Breast epithelium (tissue), 4 donors: ENCODE data around the gene GNS. TPM values are rescaled to one million over a fixed set of nuclear protein-coding genes. Genes with fewer than 3 reads are reported as not detected.

Experiments
- DNase-seq, 2 donors: peaks; one replicate each; pipeline ENCODE4 v3.0.0-alpha.2; 2019; ENCODE audit warnings: low spot score in 2 of 2
- H3K27ac ChIP-seq, 2 donors: fragments of 200-600 bp; sonication (generic) in 1 of 2; one replicate each; pipeline ENCODE4 v1.5.1; 2016 to 2019; ENCODE audit warnings: mild to moderate bottlenecking in 1 of 2
- H3K27me3 ChIP-seq, 2 donors: fragments of 200-600 bp; sonication (generic) in 1 of 2; one replicate each; pipeline versions ENCODE4 v1.5.1 to v1.6.0; 2017 to 2019; ENCODE audit warnings: control low read depth in 1 of 2, mild to moderate bottlenecking in 1 of 2
- H3K36me3 ChIP-seq: fragments of 200-600 bp; one replicate; pipeline ENCODE4 v1.5.1; 2019
- H3K4me1 ChIP-seq, 2 donors: fragments of 200-600 bp; sonication (generic); one replicate each; pipeline ENCODE4 v1.5.1; 2016 to 2019; ENCODE audit warnings: control low read depth in 1 of 2
- H3K4me3 ChIP-seq, 3 donors: fragments of 200-600 bp; sonication (generic); 1 replicate in 2 of 3; 2 replicates in 1 of 3; pipeline ENCODE4 v1.5.1; 2016 to 2019; ENCODE audit warnings: mild to moderate bottlenecking in 3 of 3, moderate library complexity in 2 of 3
- H3K9me3 ChIP-seq, 2 donors: fragments of 200-600 bp; sonication (generic) in 1 of 2; one replicate each; pipeline ENCODE4 v1.5.1; 2016 to 2019; ENCODE audit warnings: control low read depth in 1 of 2
- POLR2A ChIP-seq: fragments of 450-650 bp; IDR thresholded peaks from one replicate; pipeline ENCODE4 v1.6.1; 2016; ENCODE audit warnings: antibody characterized with exemption, mild to moderate bottlenecking, moderate library complexity
- POLR2AphosphoS5 ChIP-seq, 3 donors: sonication (generic); formaldehyde crosslinking; IDR thresholded peaks; one replicate each; pipeline ENCODE4 v1.6.1; 2017; ENCODE audit warnings: antibody characterized with exemption in 3 of 3
- intact Hi-C: fragments of 100-400 bp; cut with DNase I; formaldehyde crosslinking; loops from one replicate; pipeline ENCODE4 v1.15.1; 2023; ENCODE audit warnings: low total_unique reads
- total RNA-seq, 3 donors: library from RNA; depleted of rRNA; stranded (reverse); fragments of >200 nt; gene quantifications; one replicate each; pipeline ENCODE4 v1.1.0, GENCODE V29; 2016
- TF ChIP-seq, protein P1 (sequence below), 3 donors: fragments of 450-650 bp; IDR thresholded peaks; one replicate each; pipeline ENCODE4 v1.5.1; 2016 to 2017; ENCODE audit warnings: antibody characterized with exemption in 3 of 3, mild to moderate bottlenecking in 3 of 3, moderate library complexity in 3 of 3

The GNS gene
- total RNA-seq, 3 donors from 2014 or later: 94.4 to 250 (median 98.6) TPM

DNA sequence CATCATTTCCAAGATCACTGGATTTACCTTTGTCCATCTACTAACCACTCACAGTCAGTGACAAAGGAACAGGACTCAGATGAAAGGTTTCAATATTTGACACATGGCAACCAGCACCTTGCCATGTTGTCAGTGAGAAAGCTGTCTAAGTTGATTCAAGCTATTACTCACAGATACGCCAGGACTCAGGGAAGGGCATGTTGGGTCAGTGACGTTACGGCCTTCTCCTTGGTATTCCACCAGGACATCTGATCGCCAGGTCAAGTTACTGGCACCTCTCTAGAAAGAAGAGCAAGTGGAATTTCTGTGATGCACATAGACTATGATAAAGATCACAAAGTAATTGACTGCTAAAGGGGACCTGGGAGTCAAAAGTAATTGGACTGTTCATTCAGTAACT lies 36.4 kb downstream of the GNS start:
- Histone ChIP-seq H3K9me3 (no peaks in the 10 kb centered on the region), H3K27me3 (no peaks in the 10 kb centered on the region), H3K27ac (no peak overlapping the region), H3K4me1 (no peaks in the 10 kb centered on the region), H3K4me3 (no peak overlapping the region), H3K36me3 (peaks cover 8% of the 10 kb centered on the region)
- no peak for DNase-seq
- intact Hi-C loops: no loop called here
- no peak for TF ChIP-seq POLR2AphosphoS5 (IDR thresholded peaks at IDR 0.05)
- TF ChIP-seq, protein P1, sequence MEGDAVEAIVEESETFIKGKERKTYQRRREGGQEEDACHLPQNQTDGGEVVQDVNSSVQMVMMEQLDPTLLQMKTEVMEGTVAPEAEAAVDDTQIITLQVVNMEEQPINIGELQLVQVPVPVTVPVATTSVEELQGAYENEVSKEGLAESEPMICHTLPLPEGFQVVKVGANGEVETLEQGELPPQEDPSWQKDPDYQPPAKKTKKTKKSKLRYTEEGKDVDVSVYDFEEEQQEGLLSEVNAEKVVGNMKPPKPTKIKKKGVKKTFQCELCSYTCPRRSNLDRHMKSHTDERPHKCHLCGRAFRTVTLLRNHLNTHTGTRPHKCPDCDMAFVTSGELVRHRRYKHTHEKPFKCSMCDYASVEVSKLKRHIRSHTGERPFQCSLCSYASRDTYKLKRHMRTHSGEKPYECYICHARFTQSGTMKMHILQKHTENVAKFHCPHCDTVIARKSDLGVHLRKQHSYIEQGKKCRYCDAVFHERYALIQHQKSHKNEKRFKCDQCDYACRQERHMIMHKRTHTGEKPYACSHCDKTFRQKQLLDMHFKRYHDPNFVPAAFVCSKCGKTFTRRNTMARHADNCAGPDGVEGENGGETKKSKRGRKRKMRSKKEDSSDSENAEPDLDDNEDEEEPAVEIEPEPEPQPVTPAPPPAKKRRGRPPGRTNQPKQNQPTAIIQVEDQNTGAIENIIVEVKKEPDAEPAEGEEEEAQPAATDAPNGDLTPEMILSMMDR (IDR thresholded peaks at IDR 0.05): no peak
- no peak for TF ChIP-seq POLR2A

DNA sequence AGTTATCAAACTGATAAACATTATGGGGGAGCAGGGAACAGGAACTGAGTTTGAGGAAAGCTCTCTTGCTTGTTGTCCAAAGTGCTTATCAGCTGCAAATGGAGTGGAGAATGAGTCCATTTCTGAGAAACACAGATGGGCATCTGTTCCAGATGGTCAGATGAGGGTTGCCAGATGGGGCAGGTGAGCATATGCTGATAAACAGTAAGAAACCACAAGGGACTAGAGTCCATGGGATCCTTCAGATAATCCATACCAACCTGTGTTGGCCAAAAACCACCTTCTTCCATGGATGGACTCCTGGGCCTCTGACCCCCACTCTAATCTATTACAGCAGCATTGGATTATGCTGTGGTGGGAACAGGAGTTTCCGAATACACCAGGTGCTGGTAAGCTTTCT lies 38.3 kb downstream of the GNS start:
- intact Hi-C loops: no loop called here
- H3K9me3 ChIP-seq: no peaks in the 10 kb centered on the region
- no peak overlapping the region for H3K4me3 ChIP-seq
- DNase-seq: no peak
- H3K36me3 ChIP-seq: peaks cover 8% of the 10 kb centered on the region
- TF ChIP-seq, protein P1 (IDR thresholded peaks at IDR 0.05): no peak
- TF ChIP-seq POLR2A: no peak
- TF ChIP-seq POLR2AphosphoS5 (IDR thresholded peaks at IDR 0.05): no peak
- no peaks in the 10 kb centered on the region for H3K4me1 ChIP-seq
- H3K27ac ChIP-seq: no peak overlapping the region
- H3K27me3 ChIP-seq: no peaks in the 10 kb centered on the region

DNA sequence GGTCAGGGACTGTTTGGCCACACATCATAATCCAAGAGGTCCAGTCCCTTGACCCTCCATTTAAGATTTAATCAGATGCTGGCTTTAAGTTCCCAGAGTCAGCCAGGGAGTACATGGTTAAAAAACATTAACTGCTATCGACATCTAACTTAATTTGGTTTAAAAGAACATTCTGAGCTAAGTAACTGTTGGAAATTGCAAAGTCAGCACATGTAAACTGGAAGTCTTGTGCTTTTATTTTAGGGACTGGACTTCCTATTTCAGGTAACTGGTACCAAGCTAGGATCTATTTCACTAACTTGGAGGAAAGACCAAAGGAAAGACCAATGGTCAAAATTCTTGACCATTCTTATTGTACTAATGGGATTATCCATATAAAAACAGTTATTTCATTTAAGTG lies 40.6 kb downstream of the GNS start:
- Histone ChIP-seq H3K27ac (no peak overlapping the region), H3K4me1 (no peaks in the 10 kb centered on the region), H3K27me3 (no peaks in the 10 kb centered on the region), H3K36me3 (peaks cover 8% of the 10 kb centered on the region), H3K4me3 (no peak overlapping the region), H3K9me3 (no peaks in the 10 kb centered on the region)
- intact Hi-C loops: no loop called here
- TF ChIP-seq, protein P1 (IDR thresholded peaks at IDR 0.05): no peak
- TF ChIP-seq POLR2AphosphoS5 (IDR thresholded peaks at IDR 0.05) (no peak), POLR2A (no peak)
- DNase-seq: no peak

DNA sequence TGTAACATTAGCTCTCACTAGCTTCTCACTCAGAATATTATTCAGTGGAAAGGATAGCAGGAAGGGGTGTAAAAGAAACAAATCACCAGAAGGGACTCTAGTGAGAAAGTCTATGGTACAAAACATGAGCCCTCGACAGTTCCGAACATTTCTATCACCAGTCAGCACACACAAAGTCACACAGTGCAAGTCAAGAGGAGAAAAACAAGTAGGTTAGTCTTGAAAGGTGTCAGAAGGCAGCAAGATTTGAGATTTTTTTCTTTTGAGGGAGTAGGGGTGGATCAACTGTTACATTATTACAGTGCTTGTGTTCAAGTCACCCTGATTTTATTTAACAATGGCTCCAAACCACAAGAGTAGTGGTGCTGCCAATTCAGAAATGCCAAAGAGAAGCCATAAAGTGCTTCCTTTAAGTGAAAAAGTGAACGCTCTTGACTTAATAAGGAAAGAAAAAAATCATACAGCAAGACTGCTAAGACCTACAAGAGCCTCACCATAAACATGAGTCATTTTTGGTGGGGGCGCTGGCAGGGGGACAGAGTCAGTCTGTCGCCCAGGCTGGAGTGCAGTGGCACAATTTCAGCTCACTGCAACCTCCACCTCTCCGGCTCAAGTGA lies 42.3 kb downstream of the GNS start:
- Histone ChIP-seq H3K27me3 (no peaks in the 10 kb centered on the region), H3K36me3 (no peaks in the 10 kb centered on the region)

DNA sequence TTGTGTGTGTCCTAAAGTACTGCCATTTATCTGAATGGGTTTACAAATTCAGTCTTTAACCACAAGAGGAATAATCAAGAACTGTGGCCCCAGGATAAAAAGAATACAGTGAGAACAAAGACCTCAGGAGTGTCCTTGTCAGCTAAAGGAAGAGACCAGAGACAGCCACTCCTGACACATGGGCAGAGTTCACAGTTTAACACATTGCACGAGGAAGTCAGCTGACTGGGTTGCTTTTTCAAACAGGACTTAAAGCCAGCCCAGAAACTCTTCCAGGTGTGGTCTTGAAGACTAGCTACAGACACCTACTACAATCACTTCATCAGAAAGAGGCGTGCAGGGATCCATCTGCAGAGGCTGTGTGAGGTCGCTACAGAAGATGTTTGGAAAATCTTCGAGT lies 42.8 kb downstream of the GNS start:
- DNase-seq: no peak
- Histone ChIP-seq H3K4me1 (no peaks in the 10 kb centered on the region), H3K27ac (no peak overlapping the region), H3K9me3 (no peaks in the 10 kb centered on the region), H3K4me3 (no peak overlapping the region), H3K36me3 (no peaks in the 10 kb centered on the region), H3K27me3 (no peaks in the 10 kb centered on the region)
- TF ChIP-seq POLR2A (no peak), POLR2AphosphoS5 (IDR thresholded peaks at IDR 0.05) (no peak)
- TF ChIP-seq, protein P1 (IDR thresholded peaks at IDR 0.05): no peak
- intact Hi-C loops: no loop called here

More for the DNA sequence above, 42.3 kb downstream of the GNS start:
- Histone ChIP-seq H3K27ac (no peak overlapping the region), H3K9me3 (no peaks in the 10 kb centered on the region), H3K4me3 (no peak overlapping the region), H3K4me1 (no peaks in the 10 kb centered on the region)
- DNase-seq: no peak
- TF ChIP-seq, protein P1 (IDR thresholded peaks at IDR 0.05): no peak
- no peak for TF ChIP-seq POLR2AphosphoS5 (IDR thresholded peaks at IDR 0.05)
- TF ChIP-seq POLR2A: no peak
- intact Hi-C loops: no loop called here
